WTC11 (cell line): ENCODE measurements around the gene HLA-E.
"Not testable (repeated sequence)": the region's sequence is repeated elsewhere in the genome, so short reads cannot be mapped to it uniquely, and the experiment has no call there.

Source experiments
- KAT7 ChIP-seq: sonication (generic); formaldehyde crosslinking; IDR thresholded peaks from 2 replicates; pipeline ENCODE4 v1.8.1; 2023; ENCODE audit warnings: missing genetic modification reagents, mild to moderate bottlenecking, borderline replicate concordance
- TP53 ChIP-seq: sonication (generic); formaldehyde crosslinking; IDR thresholded peaks from 2 replicates; pipeline ENCODE4 v1.8.1; 2023; ENCODE audit warnings: mild to moderate bottlenecking, missing genetic modification reagents
- ZNF121 ChIP-seq: sonication (generic); formaldehyde crosslinking; IDR thresholded peaks from 2 replicates; pipeline ENCODE4 v1.8.0; 2023; ENCODE audit warnings: missing genetic modification reagents

DNA sequence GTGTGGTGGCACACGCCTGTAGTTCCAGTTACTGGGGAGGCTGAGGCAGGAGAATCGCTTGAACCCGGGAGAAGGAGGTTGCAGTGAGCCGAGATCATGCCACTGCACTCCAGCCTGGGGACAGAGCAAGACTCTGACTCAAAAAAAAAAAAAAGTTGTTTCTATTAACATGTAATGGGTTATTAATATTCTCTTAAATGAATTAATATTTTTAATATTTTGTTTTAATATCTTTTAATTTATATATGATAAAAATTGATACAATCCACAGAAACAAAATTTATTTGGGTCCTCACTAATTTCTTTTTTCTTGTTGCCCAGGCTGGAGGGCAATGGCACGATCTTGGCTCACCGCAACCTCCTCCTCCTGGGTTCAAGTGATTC is 620 bp upstream of the HLA-E start:
- not testable (repeated sequence) for TF ChIP-seq ZNF121, TP53, KAT7 (CRISPR knock-in tag)
